Testis (tissue), 2 donors: ENCODE measurements around the gene CORIN.

Source experiments
- CTCF ChIP-seq, 3 experiments: fragments of 450-650 bp in 2 of 3; fragments of 200-600 bp in 1 of 3; sonication (generic) in 1 of 3; IDR thresholded peaks; one replicate each; pipeline ENCODE4 v1.5.1; 2016 to 2019; ENCODE audit warnings: antibody characterized with exemption in 3 of 3, mild to moderate bottlenecking in 2 of 3, moderate library complexity in 1 of 3
- POLR2A ChIP-seq: fragments of 450-650 bp; IDR thresholded peaks from one replicate; pipeline ENCODE4 v1.6.1; 2017; ENCODE audit warnings: antibody characterized with exemption, mild to moderate bottlenecking, moderate library complexity

- TF ChIP-seq POLR2A (no peak), CTCF (IDR thresholded peaks at IDR 0.05) (no peak)
These were observed 115.8 kb downstream of the CORIN start for GRCh38 chr4:47721892-47722575.
